ENCODE data around the gene PRPF31.
A peak's percentile ranks its signal among the peaks of the same experiment; 100 is the strongest.
"Not testable (repeated sequence)": the region's sequence is repeated elsewhere in the genome, so short reads cannot be mapped to it uniquely, and the experiment has no call there.

PRPF31 gene

GRCh38 chr19:54084410-54084809 lies 31.1 kb upstream of the PRPF31 start:
- Histone ChIP-seq H3K27me3 (replicated peaks in 2 of 5; ENCODE audit: control insufficient read depth in 4 of 5, insufficient read depth in 5 of 5, low read length in 4 of 5) (peaks cover 0 to 2% (median 0%) of the 10 kb centered on the region in 5 experiments), H3K4me1 (ENCODE audit: control extremely low read depth in 1 of 4, control insufficient read depth in 4 of 4, insufficient read depth in 4 of 4, low read length in 3 of 4) (no peaks in the 10 kb centered on the region), H3K4me3 (ENCODE audit: control insufficient read depth in 1 of 7, extremely low read depth in 1 of 7, insufficient read depth in 4 of 7, low read depth in 2 of 7, low read length in 6 of 7) (no peak overlapping the region), H3K9me3 (ENCODE audit: control extremely low read depth in 1 of 5, control insufficient read depth in 4 of 5, insufficient read depth in 2 of 5, low read depth in 1 of 5, low read length in 4 of 5) (peaks cover 0 to 12% (median 6%) of the 10 kb centered on the region in 5 experiments), H3K36me3 (ENCODE audit: control insufficient read depth in 4 of 4, insufficient read depth in 4 of 4, low read length in 3 of 4) (no peaks in the 10 kb centered on the region), H3K27ac (ENCODE audit: insufficient read depth in 1 of 2, low read depth in 1 of 2, low read length in 2 of 2, poor library complexity in 1 of 2, severe bottlenecking in 2 of 2) (no peak overlapping the region)
- CTCF ChIA-PET: no interaction called here
- DNase-seq: no peak
- POLR2A ChIA-PET: no interaction called here
- 100% methylated on average over 3 of the region's 3 CpGs for WGBS (ENCODE audit: insufficient coverage)

DNA sequence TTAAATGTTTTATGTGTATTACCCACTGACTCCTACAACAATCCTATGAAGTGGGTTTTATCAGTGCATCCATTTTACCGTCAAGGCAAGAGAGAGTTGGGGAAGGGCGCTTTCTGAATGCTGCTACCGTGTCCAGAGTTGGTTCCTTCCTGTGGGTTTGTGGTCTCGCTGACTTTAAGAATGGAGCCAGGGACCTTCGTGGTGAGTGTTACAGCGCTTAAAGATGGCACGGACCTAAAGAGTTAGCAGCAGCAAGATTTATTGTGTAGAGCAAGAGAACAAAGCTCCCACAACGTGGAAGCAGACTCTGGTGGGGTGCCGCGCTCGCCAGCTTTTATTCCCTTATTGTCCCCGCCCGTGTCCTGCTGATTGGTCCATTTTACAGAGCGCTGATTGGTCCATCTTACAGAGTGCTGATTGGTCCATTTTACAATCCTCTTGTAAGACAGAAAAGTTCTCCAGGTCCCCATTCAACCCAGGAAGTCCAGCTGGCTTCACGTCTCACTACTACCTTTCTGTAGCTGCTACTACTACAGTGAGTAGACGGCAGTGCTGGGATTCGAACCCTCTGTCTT lies 21.0 kb upstream of the PRPF31 start:
- peaks cover 2 to 32% (median 27%) of the 10 kb centered on the region in 4 experiments for H3K4me1 ChIP-seq (ENCODE audit: control extremely low read depth in 1 of 4, control insufficient read depth in 4 of 4, insufficient read depth in 4 of 4, low read length in 3 of 4)
- ChIA-PET POLR2A (no interaction called here), CTCF (interaction anchor here (1.2 to 1.4 kb wide), 2 partner anchors 20 to 70 kb away, joined by 4 to 5 read pairs; partner anchors contain the start of genes PRPF31 and TFPT)
- peak; percentile 38 to 80 (median 79) for DNase-seq
- no peaks in the 10 kb centered on the region for H3K36me3 ChIP-seq (ENCODE audit: control insufficient read depth in 4 of 4, insufficient read depth in 4 of 4, low read length in 3 of 4)
- peaks cover 0 to 16% (median 3%) of the 10 kb centered on the region in 5 experiments for H3K27me3 ChIP-seq (replicated peaks in 2 of 5; ENCODE audit: control insufficient read depth in 4 of 5, insufficient read depth in 5 of 5, low read length in 4 of 5)
- H3K4me3 ChIP-seq (ENCODE audit: control insufficient read depth in 1 of 7, extremely low read depth in 1 of 7, insufficient read depth in 4 of 7, low read depth in 2 of 7, low read length in 6 of 7): peak overlapping the region in 3 of 7 experiments; percentile 8 to 16 (median 11)
- no peaks in the 10 kb centered on the region for H3K9me3 ChIP-seq (ENCODE audit: control extremely low read depth in 1 of 5, control insufficient read depth in 4 of 5, insufficient read depth in 2 of 5, low read depth in 1 of 5, low read length in 4 of 5)
- no peak overlapping the region for H3K27ac ChIP-seq (ENCODE audit: insufficient read depth in 1 of 2, low read depth in 1 of 2, low read length in 2 of 2, poor library complexity in 1 of 2, severe bottlenecking in 2 of 2)
- 40% methylated on average over 16 of the region's 17 CpGs for WGBS (ENCODE audit: insufficient coverage)

DNA sequence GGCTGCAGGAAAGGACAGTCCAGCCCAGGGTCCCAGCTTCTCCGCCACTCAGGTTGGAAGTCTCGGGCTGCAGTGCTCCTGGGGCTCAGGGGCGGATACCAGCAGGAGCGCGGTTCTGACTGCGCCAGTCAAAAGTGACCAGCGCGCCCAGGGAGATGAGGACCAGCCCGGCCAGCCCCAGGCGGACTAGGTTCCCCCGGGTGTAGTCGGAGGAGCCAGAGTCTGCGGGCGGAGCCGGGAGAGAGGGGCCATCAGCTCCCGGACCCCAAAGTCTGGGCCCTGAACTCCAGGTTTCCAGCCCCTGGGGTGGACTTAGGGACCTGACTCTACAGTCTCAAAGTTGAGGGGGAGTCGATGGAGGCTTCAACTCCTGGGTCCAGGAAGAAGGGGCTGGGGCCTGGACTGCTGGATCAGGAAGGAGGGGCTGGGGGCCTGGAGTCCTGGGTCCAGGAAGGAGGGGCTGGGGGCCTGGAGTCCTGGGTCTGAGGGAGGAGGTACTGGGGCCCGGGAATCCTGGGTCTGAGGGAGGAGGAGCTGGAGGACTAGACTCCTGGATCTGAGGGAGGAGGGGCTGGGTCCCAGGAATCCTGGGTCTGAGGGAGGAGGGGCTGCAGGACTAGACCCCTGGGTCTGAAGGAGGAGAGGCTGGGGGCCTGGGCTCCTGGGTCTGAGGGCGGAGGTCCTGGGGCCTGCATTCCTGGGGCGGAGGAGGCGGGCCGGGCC lies 20.3 kb upstream of the PRPF31 start:
- ChIA-PET POLR2A (no interaction called here), CTCF (interaction anchor here (1.2 to 1.4 kb wide), 2 partner anchors 20 to 71 kb away, joined by 4 to 5 read pairs; partner anchors contain the start of genes PRPF31 and TFPT)
- peak overlapping the region in 3 of 7 experiments; percentile 16 to 60 (median 52) for H3K4me3 ChIP-seq (ENCODE audit: control insufficient read depth in 1 of 7, extremely low read depth in 1 of 7, insufficient read depth in 4 of 7, low read depth in 2 of 7, low read length in 6 of 7)
- H3K4me1 ChIP-seq (ENCODE audit: control extremely low read depth in 1 of 4, control insufficient read depth in 4 of 4, insufficient read depth in 4 of 4, low read length in 3 of 4): peaks cover 2 to 32% (median 27%) of the 10 kb centered on the region in 4 experiments
- peaks cover 0 to 16% (median 3%) of the 10 kb centered on the region in 5 experiments for H3K27me3 ChIP-seq (replicated peaks in 2 of 5; ENCODE audit: control insufficient read depth in 4 of 5, insufficient read depth in 5 of 5, low read length in 4 of 5)
- H3K36me3 ChIP-seq (ENCODE audit: control insufficient read depth in 4 of 4, insufficient read depth in 4 of 4, low read length in 3 of 4): no peaks in the 10 kb centered on the region
- no peak overlapping the region for H3K27ac ChIP-seq (ENCODE audit: insufficient read depth in 1 of 2, low read depth in 1 of 2, low read length in 2 of 2, poor library complexity in 1 of 2, severe bottlenecking in 2 of 2)
- DNase-seq: no peak
- 82% methylated on average over 20 of the region's 22 CpGs for WGBS (ENCODE audit: insufficient coverage)
- H3K9me3 ChIP-seq (ENCODE audit: control extremely low read depth in 1 of 5, control insufficient read depth in 4 of 5, insufficient read depth in 2 of 5, low read depth in 1 of 5, low read length in 4 of 5): no peaks in the 10 kb centered on the region

GRCh38 chr19:54095859-54096616 lies 19.5 kb upstream of the PRPF31 start:
- H3K27ac ChIP-seq (ENCODE audit: insufficient read depth in 1 of 2, low read depth in 1 of 2, low read length in 2 of 2, poor library complexity in 1 of 2, severe bottlenecking in 2 of 2); POLR2A ChIA-PET; H3K36me3 ChIP-seq (ENCODE audit: control insufficient read depth in 4 of 4, insufficient read depth in 4 of 4, low read length in 3 of 4); H3K9me3 ChIP-seq (ENCODE audit: control extremely low read depth in 1 of 5, control insufficient read depth in 4 of 5, insufficient read depth in 2 of 5, low read depth in 1 of 5, low read length in 4 of 5): not testable (repeated sequence)
- under 1% methylated on average over 38 of the region's 46 CpGs for WGBS (ENCODE audit: insufficient coverage)
- CTCF ChIA-PET: interaction anchor here (1.0 to 1.4 kb wide), 3 partner anchors 13 to 213 kb away, joined by 3 to 4 read pairs (median 3); partner anchors contain the start of genes PRPF31 and TFPT
- peaks cover 2 to 34% (median 30%) of the 10 kb centered on the region in 4 experiments for H3K4me1 ChIP-seq (ENCODE audit: control extremely low read depth in 1 of 4, control insufficient read depth in 4 of 4, insufficient read depth in 4 of 4, low read length in 3 of 4)
- peaks cover 0 to 16% (median 3%) of the 10 kb centered on the region in 5 experiments for H3K27me3 ChIP-seq (replicated peaks in 2 of 5; ENCODE audit: control insufficient read depth in 4 of 5, insufficient read depth in 5 of 5, low read length in 4 of 5)
- peak; percentile 50 to 73 (median 56) for DNase-seq
- peak overlapping the region in 5 of 7 experiments; percentile 16 to 72 (median 60) for H3K4me3 ChIP-seq (ENCODE audit: control insufficient read depth in 1 of 7, extremely low read depth in 1 of 7, insufficient read depth in 4 of 7, low read depth in 2 of 7, low read length in 6 of 7)

DNA sequence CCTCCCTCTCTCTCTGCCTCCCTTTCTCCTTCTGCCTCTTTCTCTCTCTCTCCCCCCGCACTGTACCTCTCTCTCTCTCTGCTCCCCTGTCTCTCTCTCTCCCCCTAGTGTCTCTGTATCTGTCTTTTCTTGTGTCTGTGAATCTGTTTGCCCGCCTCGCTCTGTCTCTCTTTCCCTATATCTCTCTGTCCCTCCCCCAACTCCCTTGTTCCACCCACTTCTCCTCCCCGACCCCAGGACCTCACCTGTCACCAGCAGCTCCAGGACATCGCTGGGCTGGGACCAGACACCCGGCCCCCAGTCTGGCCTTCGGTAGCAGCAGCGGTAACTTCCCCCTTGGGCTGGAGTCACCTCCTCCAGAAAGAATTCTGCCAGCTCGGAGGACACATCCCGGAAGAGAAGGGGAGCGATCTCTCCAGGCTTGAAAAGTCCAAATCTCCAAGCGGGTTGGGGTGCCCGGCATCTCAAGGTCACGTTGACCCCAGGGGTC lies 18.9 kb upstream of the PRPF31 start:
- Histone ChIP-seq H3K27ac (ENCODE audit: insufficient read depth in 1 of 2, low read depth in 1 of 2, low read length in 2 of 2, poor library complexity in 1 of 2, severe bottlenecking in 2 of 2) (no peak overlapping the region), H3K27me3 (replicated peaks in 2 of 5; ENCODE audit: control insufficient read depth in 4 of 5, insufficient read depth in 5 of 5, low read length in 4 of 5) (peaks cover 0 to 16% (median 0%) of the 10 kb centered on the region in 5 experiments), H3K4me1 (ENCODE audit: control extremely low read depth in 1 of 4, control insufficient read depth in 4 of 4, insufficient read depth in 4 of 4, low read length in 3 of 4) (peaks cover 2 to 34% (median 30%) of the 10 kb centered on the region in 4 experiments), H3K9me3 (ENCODE audit: control extremely low read depth in 1 of 5, control insufficient read depth in 4 of 5, insufficient read depth in 2 of 5, low read depth in 1 of 5, low read length in 4 of 5) (no peaks in the 10 kb centered on the region), H3K36me3 (ENCODE audit: control insufficient read depth in 4 of 4, insufficient read depth in 4 of 4, low read length in 3 of 4) (no peaks in the 10 kb centered on the region), H3K4me3 (ENCODE audit: control insufficient read depth in 1 of 7, extremely low read depth in 1 of 7, insufficient read depth in 4 of 7, low read depth in 2 of 7, low read length in 6 of 7) (peak overlapping the region in 4 of 7 experiments; percentile 27 to 72 (median 60))
- 3% methylated on average over 11 of the region's 14 CpGs for WGBS (ENCODE audit: insufficient coverage)
- POLR2A ChIA-PET: no interaction called here
- DNase-seq: peak; percentile 37 to 57 (median 42)
- CTCF ChIA-PET: interaction anchor here (0.6 to 1.4 kb wide), 4 partner anchors 12 to 304 kb away, joined by 3 read pairs; no protein-coding TSS in a partner anchor

- peaks cover 0 to 16% (median 0%) of the 10 kb centered on the region in 5 experiments for H3K27me3 ChIP-seq (replicated peaks in 2 of 5; ENCODE audit: control insufficient read depth in 4 of 5, insufficient read depth in 5 of 5, low read length in 4 of 5)
- peaks cover 0 to 41% (median 38%) of the 10 kb centered on the region in 4 experiments for H3K4me1 ChIP-seq (ENCODE audit: control extremely low read depth in 1 of 4, control insufficient read depth in 4 of 4, insufficient read depth in 4 of 4, low read length in 3 of 4)
- H3K4me3 ChIP-seq (ENCODE audit: control insufficient read depth in 1 of 7, extremely low read depth in 1 of 7, insufficient read depth in 4 of 7, low read depth in 2 of 7, low read length in 6 of 7): no peak overlapping the region
- no peak for DNase-seq
- H3K27ac ChIP-seq (ENCODE audit: insufficient read depth in 1 of 2, low read depth in 1 of 2, low read length in 2 of 2, poor library complexity in 1 of 2, severe bottlenecking in 2 of 2): no peak overlapping the region
- POLR2A ChIA-PET: no interaction called here
- no peaks in the 10 kb centered on the region for H3K9me3 ChIP-seq (ENCODE audit: control extremely low read depth in 1 of 5, control insufficient read depth in 4 of 5, insufficient read depth in 2 of 5, low read depth in 1 of 5, low read length in 4 of 5)
- 93% methylated on average over 9 of the region's 12 CpGs for WGBS (ENCODE audit: insufficient coverage)
- CTCF ChIA-PET: interaction anchor here (1.0 to 1.5 kb wide), 3 partner anchors 10 to 76 kb away, joined by 3 to 4 read pairs (median 3); no protein-coding TSS in a partner anchor
- H3K36me3 ChIP-seq (ENCODE audit: control insufficient read depth in 4 of 4, insufficient read depth in 4 of 4, low read length in 3 of 4): no peaks in the 10 kb centered on the region
Measured at GRCh38 chr19:54099190-54099902, 16.2 kb upstream of the PRPF31 start.
